GM12874 (cell line): ENCODE measurements around the gene SORCS1.

Experiments used
- TF ChIP-seq, protein P1 (sequence below): IDR thresholded peaks from 2 replicates; pipeline ENCODE4 v1.5.1; 2011; ENCODE audit warnings: low read depth, mild to moderate bottlenecking, control low read depth, low read length, moderate library complexity; ENCODE audit not compliant: insufficient read depth

Gene SORCS1

DNA sequence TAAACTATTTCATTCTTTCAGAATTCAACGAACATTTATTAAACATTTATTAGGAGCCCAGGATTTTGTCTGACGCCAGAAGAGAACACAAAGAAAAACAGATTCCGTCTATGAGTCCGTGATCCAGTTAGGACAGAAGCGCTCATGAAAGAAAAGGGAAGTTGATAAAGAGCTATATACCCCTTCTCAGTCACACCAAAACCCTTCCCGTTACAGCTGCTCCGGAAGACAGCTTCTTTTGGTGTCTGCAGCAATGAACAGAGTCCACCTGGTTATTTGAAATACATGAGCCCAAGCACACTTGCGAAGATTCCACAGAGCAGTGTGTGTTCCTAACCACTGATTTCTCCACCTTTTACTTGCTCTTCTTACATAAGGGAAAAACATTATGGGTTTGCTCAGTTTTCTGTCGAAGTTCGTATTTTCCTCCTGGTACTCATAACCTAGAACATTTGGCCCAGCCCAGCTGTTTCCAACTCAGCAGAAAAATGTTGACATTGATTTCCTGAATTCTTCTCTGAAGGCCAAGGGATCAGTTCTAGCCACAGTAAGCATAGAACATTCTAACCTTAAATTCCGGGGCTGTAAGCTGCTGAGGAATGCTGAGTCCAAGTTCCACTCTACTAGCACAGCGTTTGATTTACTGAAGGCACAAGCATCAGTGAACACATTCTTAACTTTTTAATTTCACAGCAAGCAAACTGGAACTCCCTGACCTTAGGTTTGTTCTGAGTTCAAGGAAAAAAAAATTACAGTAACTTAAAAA, 206.5 kb downstream of the SORCS1 start:
- TF ChIP-seq, protein P1, sequence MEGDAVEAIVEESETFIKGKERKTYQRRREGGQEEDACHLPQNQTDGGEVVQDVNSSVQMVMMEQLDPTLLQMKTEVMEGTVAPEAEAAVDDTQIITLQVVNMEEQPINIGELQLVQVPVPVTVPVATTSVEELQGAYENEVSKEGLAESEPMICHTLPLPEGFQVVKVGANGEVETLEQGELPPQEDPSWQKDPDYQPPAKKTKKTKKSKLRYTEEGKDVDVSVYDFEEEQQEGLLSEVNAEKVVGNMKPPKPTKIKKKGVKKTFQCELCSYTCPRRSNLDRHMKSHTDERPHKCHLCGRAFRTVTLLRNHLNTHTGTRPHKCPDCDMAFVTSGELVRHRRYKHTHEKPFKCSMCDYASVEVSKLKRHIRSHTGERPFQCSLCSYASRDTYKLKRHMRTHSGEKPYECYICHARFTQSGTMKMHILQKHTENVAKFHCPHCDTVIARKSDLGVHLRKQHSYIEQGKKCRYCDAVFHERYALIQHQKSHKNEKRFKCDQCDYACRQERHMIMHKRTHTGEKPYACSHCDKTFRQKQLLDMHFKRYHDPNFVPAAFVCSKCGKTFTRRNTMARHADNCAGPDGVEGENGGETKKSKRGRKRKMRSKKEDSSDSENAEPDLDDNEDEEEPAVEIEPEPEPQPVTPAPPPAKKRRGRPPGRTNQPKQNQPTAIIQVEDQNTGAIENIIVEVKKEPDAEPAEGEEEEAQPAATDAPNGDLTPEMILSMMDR, result no peak

DNA sequence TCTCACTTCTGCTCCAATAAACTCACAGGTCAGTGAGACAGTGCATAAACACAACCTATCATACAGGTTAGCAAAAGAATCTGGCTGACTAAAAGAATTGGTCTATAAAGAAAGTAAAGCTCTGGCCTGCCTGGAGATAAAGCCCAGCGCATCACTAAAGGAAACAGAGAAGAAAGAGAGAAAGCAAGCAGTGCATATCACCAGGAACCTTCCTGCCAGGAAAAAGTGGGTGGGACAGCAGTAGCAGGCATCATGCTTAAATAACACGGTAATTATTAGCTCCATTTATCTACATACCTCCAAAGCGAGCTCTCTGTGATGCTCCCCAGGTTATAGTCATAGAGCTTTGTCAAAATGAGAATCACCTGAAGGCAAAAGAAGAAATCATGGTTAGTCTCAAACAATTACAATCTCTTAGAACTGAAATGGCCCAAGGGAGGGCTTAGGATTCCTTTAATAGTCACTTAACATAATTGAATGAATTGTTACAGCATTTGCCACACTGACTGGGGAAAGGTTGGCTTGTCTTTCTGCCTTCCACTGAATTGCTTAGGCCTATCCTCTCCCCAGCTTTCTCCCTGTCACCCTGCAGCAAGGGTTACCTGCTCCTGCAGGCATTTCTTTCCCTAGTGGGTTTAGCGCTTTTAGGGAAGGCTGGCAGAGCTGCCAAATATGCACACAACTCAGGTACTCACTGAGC, 208.1 kb downstream of the SORCS1 start:
- TF ChIP-seq, protein P1, result no peak

DNA sequence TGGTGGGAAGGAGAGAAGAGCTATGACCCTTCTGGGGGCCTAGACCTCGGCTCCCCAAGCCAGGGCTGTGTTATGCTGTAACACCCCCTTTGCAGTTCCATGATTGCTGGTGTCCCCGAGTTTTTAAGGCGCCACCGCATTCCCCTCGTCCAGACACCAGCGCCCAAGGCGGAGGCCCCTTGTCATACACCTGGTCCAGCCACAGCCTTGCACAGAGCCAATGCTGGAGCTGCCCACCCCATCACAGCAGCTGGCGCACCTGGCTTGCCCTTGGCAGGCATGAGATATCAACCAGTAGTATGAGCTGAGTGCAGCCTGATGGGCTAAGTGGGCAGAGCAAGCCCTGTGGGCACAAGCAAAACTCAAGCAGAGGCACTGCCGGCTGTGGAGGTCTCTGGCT, 209.4 kb downstream of the SORCS1 start:
- TF ChIP-seq, protein P1, result no peak

DNA sequence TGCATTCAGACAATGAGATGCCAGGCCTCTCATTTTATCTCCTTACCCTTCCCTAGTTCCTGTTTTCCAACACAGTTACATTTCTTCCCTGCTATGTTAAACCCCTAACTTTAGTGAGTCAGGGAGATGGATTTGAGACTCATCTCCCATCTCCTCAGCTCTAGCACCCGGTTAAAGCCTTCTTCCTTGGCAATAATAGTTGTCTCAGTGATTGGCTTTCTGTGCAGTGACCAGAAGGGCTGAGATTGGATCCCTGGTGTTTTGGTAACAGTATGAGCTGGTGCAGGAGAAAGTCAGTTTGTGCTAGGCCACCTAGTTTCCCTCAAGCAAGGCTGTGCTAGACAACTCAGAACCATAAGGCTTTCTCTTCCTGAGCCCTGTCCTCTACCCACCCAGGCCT, 212.5 kb downstream of the SORCS1 start:
- TF ChIP-seq, protein P1, result no peak

DNA sequence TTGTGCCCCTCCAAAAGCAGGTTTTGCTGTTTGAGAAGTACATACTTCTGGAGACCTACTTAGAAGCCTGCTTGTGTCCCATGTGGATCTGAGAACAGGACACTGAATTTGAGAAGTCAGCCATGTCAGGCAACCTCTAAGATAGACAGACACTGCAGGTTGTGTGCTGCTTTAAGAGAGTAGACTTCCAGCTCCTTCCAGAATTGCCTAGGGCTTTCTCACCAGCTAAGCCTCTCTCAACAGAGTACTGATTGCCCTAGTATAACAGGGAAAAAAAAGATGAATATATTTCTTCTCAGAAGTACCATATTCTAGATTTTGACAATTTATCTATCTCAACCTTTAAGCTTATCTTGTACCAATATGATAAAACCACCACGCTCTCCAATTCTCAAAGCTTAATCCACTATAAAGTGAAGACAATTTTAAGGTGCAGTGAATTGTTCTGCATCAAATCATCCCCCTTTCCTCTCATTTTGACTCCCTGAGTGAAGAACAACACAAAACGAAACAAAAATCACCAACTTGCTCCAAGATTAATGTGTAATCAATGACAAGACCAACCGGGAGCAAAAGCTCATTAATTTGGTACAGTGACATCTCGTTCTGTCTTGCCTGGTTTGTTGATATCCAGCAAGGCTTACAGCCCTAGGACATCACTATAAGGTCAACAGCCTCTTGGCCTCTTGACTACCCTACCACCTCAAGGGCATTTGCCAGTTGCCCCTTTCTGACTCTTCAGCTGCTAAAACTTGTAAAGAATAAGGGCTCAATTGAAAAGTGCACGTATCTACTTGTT, 214.6 kb downstream of the SORCS1 start:
- TF ChIP-seq, protein P1, result no peak

DNA sequence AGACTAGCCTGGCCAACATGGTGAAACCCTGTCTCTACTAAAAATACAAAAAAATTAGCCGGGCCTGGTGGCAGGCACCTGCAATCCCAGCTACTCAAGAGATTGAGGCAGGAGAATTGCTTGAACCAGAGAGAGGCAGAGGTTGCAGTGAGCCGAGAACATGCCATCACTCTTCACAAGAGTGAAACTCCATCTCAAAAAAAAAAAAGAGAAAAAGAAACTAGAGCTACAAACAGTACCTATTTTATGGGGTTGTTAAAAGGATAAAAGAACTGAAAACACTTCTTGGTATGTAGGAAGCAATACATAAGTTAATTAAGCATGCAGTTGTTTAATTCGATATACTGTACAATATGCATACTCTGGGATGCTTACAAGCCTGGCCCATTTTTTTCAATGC, 216.9 kb downstream of the SORCS1 start:
- TF ChIP-seq, protein P1, result no peak

DNA sequence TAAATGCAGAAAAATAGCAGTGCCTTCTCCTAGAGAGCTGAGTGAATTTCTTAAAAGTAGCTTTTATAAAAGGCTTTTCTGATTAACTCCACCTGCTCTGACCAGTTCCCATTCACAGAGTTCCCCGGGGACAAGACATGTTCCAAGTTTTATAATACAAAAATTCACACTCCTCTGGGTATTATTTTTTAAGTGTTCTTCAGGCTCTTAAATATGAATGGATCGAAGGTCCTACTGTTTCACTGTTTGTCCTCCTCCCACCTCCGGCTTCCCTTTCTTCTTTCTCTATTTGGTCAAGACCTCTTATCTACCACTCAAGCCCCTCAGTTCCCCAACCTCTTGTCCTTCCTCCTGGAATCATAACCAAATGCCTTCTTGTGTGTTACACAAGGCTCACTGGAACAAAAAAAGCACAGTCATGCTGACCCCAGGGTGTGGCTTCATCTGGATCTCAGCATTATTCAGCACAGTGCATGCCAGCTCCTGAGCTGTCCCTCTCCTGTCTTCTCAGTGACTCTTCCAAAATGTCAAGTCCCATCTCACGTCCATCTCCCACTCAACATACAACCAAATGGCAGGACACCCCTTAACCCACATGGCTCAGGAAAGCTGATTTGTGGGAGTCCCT, 222.4 kb downstream of the SORCS1 start:
- TF ChIP-seq, protein P1, result no peak
